Urothelium cell line (cell line): Measurements from ENCODE around the gene PDXDC1.
"Not testable (repeated sequence)": the region's sequence is repeated elsewhere in the genome, so short reads cannot be mapped to it uniquely, and the experiment has no call there.

Source experiments
- DNase-seq: peaks from one replicate; pipeline ENCODE4 v3.0.0; 2011; ENCODE audit warnings: low spot score, mixed read lengths
- FAIRE-seq: peaks from 2 replicates; lab custom pipeline; 2011; peaks lifted over from hg19 to GRCh38; lab: Jason Lieb, UNC

Gene PDXDC1, protein sequence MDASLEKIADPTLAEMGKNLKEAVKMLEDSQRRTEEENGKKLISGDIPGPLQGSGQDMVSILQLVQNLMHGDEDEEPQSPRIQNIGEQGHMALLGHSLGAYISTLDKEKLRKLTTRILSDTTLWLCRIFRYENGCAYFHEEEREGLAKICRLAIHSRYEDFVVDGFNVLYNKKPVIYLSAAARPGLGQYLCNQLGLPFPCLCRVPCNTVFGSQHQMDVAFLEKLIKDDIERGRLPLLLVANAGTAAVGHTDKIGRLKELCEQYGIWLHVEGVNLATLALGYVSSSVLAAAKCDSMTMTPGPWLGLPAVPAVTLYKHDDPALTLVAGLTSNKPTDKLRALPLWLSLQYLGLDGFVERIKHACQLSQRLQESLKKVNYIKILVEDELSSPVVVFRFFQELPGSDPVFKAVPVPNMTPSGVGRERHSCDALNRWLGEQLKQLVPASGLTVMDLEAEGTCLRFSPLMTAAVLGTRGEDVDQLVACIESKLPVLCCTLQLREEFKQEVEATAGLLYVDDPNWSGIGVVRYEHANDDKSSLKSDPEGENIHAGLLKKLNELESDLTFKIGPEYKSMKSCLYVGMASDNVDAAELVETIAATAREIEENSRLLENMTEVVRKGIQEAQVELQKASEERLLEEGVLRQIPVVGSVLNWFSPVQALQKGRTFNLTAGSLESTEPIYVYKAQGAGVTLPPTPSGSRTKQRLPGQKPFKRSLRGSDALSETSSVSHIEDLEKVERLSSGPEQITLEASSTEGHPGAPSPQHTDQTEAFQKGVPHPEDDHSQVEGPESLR

DNA sequence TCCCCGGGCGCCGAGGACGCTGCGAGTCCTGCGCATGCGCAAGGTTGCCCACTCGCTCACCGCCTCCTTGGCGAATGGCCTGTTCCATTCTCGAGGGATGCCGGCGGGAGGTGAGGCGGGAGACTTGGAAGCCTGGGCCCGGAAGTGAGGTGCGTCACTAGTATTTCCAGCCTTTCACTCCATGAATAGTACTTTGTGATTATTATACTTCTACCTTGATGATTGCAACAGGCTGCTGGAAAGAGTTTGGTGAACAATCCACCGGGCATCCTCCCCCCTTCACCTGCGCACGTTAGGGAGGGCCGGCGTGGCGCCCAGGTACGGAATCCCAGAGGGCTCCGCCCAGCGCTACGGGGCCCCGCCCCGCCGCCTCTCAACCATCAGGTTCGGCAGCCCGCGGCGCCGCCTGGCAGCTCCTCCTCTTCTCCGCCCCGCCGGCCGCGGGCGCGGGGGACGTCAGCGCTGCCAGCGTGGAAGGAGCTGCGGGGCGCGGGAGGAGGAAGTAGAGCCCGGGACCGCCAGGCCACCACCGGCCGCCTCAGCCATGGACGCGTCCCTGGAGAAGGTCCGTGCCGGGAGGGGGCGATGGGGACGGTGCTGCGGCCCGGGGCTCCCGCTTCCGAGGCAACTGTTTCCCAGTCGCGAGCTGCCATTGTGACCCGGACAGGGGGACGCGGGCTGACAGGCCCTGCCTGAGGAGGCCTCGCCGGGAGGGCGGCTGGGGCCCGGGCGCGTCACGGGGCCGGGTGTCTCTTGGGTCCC lies at the start of gene PDXDC1:
PDXDC1 (plus strand) TSS at position 371 of the 762 bp plus-strand sequence; CDS start at position 545, 174 bp downstream.
- FAIRE-seq, result not testable (repeated sequence)
- DNase-seq, result peak; percentile 97

DNA sequence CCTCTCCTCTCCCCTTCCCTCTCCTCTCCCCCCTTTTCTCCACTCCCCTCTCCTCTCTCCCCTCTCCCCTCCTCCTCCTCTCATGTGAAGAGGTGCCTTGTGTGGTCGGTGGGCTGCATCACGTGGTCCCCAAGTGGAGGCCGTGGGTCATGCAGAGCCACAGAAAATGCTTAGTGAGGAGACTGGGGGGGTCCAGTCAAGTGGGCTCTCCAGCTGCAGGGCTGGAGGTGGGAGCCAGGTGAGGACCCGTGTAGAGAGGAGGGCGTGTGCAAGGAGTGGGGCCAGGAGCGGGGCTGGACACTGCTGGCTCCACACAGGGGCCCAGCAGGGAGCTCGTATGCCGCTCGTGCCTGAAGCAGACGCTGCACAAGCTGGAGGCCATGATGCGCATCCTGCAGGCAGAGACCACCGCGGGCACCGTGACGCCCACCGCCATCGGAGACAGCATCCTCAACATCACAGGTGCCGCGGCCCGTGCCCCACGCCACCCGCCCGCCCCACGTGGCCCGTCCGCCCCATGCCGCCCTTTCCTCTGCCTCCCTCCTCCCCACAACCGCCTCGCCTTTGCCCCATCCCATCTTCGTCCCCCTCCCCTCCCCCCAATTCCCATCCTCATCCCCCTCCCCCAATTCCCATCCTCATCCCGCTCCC lies 46.6 kb upstream of the PDXDC1 start:
- DNase-seq (peak; percentile 8), FAIRE-seq (peak; percentile 30)

DNA sequence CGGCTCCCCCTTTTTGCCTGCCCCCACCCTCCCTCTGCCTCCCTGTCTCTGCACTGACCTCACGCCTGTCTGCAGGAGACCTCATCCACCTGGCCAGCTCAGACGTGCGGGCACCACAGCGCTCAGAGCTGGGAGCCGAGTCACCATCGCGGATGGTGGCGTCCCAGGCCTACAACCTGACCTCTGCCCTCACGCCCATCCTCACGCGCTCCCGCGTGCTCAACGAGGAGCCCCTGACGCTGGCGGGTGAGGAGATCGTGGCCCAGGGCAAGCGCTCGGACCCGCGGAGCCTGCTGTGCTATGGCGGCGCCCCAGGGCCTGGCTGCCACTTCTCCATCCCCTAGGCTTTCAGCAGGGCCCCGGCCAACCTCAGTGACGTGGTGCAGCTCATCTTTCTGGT lies 45.6 kb upstream of the PDXDC1 start:
- not testable (repeated sequence) for FAIRE-seq

DNA sequence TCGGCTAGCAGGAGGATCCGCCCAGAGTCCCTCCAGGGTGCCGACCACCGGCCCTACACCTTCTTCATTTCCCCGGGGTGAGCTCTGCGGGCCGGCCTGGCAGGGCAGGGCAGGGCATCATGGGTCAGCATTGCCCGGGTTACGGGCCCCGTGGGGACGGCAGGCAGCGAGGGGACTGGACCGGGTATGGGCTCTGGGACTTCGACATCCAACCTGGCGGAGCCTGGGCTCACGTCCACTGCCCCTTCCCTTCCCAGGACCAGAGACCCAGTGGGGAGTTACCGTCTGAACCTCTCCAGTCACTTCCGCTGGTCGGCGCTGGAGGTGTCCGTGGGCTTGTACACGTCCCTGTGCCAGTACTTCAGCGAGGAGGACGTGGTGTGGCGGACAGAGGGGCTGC lies 44.6 kb upstream of the PDXDC1 start:
- FAIRE-seq, DNase-seq: not testable (repeated sequence)

More for the DNA sequence above, 45.6 kb upstream of the PDXDC1 start:
- not testable (repeated sequence) for DNase-seq

DNA sequence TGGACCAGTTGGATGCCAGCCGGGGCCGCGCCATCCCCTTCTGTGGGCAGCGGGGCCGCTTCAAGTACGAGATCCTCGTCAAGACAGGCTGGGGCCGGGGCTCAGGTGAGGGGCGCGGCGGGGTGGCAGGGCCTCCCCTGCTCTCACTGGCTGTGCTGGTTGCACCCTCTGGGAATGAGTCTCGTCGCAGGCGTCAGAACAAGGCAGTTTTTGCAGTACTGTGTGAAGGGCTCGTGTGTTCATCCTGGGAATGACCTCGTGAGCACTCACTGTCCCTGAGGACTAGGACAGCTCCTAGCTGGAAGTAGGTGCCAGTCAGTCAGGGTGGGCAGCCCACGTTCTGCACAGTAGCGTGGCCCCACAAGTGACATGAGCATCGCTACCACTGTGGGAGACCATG lies 43.9 kb upstream of the PDXDC1 start:
- FAIRE-seq, DNase-seq: not testable (repeated sequence)

DNA sequence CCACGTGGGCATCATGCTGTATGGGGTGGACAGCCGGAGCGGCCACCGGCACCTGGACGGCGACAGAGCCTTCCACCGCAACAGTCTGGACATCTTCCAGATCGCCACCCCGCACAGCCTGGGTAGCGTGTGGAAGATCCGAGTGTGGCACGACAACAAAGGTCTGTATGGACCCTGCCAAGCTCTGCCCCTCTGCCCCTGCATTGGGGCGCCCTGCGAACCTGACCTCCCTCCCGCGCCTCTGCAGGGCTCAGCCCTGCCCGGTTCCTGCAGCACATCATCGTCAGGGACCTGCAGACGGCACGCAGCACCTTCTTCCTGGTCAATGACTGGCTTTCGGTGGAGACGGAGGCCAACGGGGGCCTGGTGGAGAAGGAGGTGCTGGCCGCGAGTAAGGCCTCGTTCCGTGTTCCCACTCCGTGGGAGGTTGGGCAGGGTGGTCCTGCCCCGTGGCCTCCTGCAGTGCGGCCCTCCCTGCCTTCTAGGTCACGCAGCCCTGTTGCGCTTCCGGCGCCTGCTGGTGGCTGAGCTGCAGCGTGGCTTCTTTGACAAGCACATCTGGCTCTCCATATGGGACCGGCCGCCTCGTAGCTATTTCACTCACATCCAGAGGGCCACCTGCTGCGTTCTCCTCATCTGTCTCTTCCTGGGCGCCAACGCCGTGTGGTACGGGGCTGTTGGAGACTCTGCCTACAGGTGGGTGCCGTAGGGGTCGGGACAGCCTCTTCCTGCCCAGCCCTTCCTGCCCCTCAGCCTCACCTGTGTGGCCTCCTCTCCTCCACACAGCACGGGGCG lies 42.0 kb upstream of the PDXDC1 start:
- FAIRE-seq, DNase-seq: not testable (repeated sequence)

DNA sequence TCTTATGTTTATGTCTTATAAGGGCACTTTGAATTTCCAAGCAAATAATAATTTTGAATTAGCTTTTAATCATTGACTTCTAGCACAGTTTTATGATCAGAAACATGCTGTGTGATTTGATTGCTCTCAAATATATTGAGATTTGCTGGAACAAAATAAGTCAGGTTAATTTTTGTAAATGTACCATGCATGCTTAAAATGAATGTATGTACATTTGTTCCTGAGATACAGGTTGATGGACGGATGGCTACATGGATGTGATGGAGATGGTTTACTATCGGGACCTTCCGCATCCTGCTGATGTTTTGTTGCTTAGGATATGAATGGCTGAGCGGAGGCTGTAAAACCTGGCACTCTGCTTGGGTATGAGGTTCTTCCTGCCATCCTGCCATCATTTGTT lies 37.7 kb upstream of the PDXDC1 start, which contains the start of gene NPIPA1:
NPIPA1 (plus strand) TSS at position 301 of the 400 bp plus-strand sequence; CDS start at position 301, 0 bp downstream.
- DNase-seq, FAIRE-seq: not testable (repeated sequence)

DNA sequence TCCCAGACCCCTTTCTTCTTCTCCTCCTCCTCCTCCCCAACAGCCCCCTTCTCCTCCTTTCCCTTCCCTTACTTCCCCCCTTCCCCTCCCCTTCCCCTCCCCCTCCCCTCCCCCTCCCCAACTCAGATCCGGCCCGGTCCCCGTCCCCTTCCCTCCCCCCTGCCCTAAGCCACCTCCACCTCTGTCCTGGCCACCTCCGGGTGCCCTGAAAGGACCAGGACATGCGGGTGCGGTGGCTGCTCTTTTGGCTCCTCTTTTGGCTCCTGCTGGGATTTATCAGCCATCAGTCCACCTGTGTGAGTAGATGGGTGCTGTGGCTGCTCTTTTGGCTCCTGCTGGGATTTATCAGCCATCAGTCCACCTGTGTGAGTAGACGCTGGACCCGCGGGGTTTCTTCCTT lies 36.8 kb upstream of the PDXDC1 start:
- not testable (repeated sequence) for DNase-seq

DNA sequence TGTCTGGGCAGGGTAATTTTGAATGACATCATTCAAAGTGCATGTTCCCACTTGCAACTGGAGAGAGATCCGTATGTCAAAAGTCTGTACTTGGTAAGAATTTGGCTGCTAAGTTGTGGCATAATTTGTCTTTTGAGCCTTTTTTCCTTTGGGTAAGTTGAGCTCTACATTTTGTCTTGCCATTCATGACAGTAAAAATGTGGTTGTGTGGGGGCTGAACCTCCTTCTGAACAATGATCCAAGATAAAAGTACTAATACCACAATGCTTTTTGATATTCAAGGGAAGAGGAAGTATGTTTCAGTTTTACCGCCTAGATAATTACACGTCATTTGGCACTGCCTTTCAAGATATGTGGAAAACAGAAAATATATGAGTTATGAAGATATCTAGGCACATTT lies 32.1 kb upstream of the PDXDC1 start:
- not testable (repeated sequence) for DNase-seq, FAIRE-seq

More for the DNA sequence above, 36.8 kb upstream of the PDXDC1 start:
- FAIRE-seq, result not testable (repeated sequence)

DNA sequence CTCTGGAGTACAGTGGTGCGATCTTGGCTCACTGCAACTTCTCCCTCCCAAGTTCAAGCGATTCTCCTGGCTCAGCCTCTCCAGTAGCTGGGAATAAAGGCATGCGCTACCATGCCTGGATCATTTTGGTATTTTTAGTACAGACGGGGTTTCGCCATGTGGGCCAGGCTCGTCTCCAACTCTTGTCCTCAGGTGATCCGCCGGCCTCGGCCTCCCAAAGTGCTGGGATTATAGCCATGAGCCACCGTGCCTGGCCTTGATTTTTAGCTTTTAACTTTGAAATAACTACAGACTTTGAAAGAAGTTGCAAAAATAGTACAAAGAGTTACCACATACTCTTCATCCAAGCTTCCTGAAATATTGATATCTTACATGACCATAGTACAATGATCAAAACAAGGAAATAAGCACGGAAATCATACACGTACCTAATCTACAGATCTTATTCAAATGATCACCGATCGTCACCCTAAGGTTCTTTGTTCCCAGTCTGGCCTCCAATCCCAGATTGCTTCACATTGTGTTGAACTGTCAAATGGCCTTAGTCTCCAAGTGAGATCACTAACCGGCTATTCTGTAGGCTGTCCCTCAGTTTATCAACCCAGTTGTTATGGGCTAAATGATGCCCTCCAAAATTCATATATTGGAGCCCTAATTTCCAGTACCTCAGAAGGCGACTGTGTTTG lies 19.1 kb upstream of the PDXDC1 start:
- DNase-seq, result no peak
- FAIRE-seq, result no peak

DNA sequence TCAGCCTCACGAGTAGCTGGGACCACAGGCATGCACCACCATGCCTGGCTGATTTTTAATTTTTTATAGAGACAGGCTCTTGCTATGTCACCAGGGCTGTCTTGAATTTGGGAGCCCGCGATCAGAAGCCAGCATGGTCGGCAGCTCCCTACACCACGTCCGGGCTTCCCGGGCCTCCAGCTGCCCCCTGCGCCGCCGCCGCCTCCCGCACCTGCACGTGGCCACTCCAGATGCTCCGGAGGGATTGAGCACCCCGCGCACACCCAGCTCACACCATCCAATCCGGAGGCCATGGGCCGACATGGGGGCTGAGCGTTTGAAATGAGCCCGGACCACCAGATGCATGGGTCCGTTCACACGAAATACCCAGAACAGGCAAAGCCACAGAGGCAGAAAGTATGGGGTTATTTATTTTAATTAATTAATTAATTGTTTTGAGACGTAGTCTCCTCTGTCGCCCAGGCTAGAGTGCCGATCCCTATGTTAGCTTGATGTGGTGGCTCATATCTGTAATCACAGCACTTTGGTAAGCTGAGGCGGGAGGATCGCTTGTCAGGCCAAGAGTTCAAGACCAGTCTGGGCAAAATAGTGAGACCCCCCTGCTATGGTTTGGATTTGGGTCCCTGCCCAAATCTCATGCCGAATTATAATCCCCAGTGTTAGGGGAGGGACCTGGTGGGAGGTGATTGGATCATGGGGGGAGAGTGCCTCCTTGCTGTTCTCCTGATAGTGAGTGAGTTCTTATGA lies 17.1 kb upstream of the PDXDC1 start:
- FAIRE-seq (no peak), DNase-seq (no peak)

DNA sequence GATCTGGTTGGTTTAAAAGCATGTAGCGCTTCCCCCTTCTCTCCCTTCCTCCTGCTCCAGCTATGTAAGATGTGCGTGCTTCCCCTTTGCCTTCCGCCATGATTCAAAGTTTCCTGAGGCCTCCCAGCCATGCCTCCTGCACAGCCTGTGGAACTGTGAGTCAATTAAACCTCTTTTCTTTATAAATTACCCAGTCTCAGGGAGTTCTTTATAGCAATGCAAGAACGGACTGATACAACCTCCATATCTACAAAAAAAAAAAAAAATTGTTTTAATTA lies 16.6 kb upstream of the PDXDC1 start:
- FAIRE-seq, result no peak
- no peak for DNase-seq

DNA sequence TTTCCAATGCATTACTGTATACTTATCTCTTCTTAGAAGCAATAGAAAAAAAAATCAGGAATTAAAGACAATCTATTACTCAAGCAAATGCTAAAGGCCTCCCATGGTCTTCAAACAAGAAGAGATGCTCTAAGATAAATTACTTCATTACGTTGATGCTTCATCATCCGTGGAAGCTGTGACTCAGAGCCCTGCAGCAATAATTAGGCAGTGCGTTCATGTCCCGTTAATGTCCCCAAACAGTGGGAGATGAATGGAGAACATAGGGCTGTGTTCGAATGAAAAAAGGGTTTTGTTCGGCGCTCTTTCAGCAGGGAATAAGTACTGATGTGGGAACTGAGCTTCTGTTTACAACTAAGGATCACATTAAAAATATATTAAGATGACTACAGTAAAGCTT lies 15.9 kb upstream of the PDXDC1 start:
- FAIRE-seq (no peak), DNase-seq (no peak)

DNA sequence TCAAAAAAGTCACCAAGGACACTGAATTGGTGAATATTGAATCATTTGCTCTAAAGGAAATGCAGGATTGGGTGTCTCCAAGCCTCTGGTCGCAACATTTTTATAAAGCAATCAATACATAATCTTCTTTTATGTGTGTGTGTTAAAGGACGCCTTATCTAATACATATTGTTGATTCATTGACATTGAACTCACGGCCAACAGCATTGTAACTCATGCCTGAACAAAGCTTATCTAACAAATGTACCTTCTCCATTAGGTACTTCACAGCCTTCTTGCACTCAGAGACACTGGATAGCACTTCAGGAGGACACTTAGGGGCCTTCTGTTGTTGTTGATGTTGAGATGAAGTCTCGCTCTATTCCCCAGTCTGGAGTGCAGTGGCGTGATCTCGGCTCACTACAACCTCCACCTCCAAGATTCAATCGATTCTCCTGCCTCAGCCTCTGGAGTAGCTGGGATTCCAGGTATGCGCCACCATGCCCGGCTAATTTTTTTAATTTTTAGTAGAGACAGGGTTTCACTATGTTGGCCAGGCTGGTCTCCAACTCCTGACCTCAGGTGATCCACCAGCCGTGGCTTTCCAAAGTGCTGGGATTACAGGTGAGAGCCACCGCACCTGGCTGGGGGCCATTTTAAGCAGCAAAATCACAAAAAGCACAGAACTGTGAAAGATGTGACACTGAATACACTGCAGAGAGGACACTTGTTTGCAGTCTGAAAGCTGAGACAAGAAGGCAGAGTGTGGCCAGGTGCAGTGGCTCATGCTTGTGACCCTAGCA lies 13.2 kb upstream of the PDXDC1 start:
- FAIRE-seq (no peak), DNase-seq (no peak)

DNA sequence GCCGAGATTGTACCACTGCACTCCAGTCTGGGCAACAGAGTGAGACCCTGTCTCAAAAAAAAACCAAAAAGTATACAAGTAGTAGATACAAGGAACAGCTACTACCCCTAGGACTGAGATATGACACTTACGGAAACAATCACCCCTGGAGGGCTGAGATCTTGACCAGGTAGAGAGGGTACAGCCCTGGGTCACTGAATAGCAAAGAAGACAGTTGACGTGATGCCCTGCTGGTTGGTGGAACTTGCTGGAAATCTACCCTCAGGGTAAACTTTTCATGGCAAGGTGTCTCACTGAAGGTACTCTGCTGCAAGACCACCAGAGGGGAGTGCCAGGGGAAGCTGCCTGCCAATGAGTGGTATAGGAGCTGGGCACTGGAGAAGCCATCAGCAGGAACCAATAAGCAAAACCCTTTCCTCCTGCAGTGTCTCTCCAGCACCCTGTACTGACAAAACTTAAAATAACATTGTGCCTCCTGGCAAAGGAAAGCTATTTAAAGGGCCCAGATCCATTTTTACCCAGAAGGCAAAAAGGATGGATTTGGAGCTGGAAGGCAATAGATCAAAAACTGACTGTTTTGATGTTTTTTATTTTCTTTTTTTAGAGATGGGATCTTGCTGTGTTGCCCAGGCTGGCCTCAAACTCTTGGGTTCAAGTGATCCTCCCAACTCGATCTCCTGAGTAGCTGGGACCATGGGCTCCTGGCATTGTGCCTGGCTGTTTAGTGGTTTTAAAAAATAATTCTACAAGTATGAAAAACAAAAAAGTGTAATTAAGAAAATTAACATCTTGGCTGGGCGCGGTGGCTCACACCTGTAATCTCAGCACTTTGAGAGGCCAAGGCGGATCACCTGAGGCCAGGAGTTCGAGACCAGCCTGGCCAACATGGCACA lies 11.3 kb upstream of the PDXDC1 start:
- no peak for DNase-seq
- no peak for FAIRE-seq

DNA sequence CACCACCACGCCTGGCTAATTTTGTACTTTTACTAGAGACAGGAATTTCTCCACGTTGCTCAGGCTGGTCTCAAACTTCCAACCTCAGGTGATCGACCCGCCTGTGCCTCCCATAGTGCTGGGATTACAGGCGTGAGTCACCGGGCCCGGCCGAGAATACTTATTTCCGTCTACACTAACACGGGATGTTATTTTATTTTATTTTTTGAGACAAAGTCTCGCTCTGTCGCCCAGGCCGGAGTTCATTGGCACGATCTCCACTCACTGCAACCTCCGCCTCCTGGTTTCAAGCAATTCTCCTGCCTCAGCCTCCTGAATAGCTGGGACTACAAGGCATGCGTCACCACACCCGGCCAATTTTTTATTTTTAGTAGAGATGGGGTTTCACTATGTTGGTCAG lies 9.5 kb upstream of the PDXDC1 start:
- DNase-seq, result no peak
- FAIRE-seq, result no peak

DNA sequence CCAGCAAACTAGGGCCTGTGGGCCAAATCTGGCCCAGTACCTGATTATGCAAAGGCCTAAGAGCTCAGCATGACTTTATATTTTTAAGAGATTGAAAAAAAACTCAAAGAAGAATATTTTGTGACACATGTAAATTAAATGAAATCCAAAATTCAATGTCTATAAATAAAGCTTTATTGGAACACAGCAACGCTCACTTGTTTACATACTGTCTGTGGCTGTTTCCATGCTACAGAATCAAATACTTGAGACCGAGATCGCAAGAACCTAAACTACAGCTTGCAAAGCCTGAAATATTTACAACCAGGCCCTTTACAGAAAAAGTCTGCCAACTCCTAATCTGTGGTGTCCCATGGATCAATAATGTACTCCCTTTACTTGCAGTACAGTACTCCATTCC lies 5.0 kb upstream of the PDXDC1 start:
- FAIRE-seq, DNase-seq: not testable (repeated sequence)
